HG03159 (cell line): ENCODE results near the gene SDF4.
"Not testable (repeated sequence)": the region's sequence is repeated elsewhere in the genome, so short reads cannot be mapped to it uniquely, and the experiment has no call there.

Experiments used
- ATAC-seq: cut with Tn5 transposase; IDR thresholded peaks from one replicate; pipeline ENCODE4 v1.9.1; 2021; ENCODE audit warnings: mild to moderate bottlenecking, moderate library complexity; ENCODE audit not compliant: unreplicated experiment

SDF4 gene

GRCh38 chr1:1259951-1260600 lies 28.3 kb upstream of the SDF4 start:
- no peak for ATAC-seq

- no peak for ATAC-seq
These were observed 27.7 kb upstream of the SDF4 start for GRCh38 chr1:1259540-1259939.

- ATAC-seq = no peak
These were observed 27.3 kb upstream of the SDF4 start for GRCh38 chr1:1259119-1259488.

- ATAC-seq = no peak
These were observed 25.4 kb upstream of the SDF4 start for GRCh38 chr1:1256956-1257871.

- ATAC-seq = no peak
These were observed 23.8 kb upstream of the SDF4 start for GRCh38 chr1:1255611-1256010.

- no peak for ATAC-seq
These were observed 23.3 kb upstream of the SDF4 start for GRCh38 chr1:1255078-1255477.

GRCh38 chr1:1254667-1254998 lies 22.8 kb upstream of the SDF4 start:
- no peak for ATAC-seq

GRCh38 chr1:1253972-1254666 lies 22.3 kb upstream of the SDF4 start:
- no peak for ATAC-seq

- no peak for ATAC-seq
These were observed 21.5 kb upstream of the SDF4 start for GRCh38 chr1:1253314-1253713.

- ATAC-seq = no peak
These were observed 19.0 kb upstream of the SDF4 start for GRCh38 chr1:1250786-1251284.

GRCh38 chr1:1248009-1248913 lies 16.5 kb upstream of the SDF4 start:
- ATAC-seq = not testable (repeated sequence)

GRCh38 chr1:1247341-1247913 lies 15.6 kb upstream of the SDF4 start:
- no peak for ATAC-seq

- ATAC-seq = no peak
These were observed 15.0 kb upstream of the SDF4 start, which contains the start of gene C1QTNF12 for GRCh38 chr1:1246577-1247340. Gene C1QTNF12 (minus strand): TSS chr1:1246722. CDS start chr1:1246690, 32 bp downstream.

- ATAC-seq = no peak
These were observed 14.2 kb upstream of the SDF4 start for GRCh38 chr1:1245817-1246576.

GRCh38 chr1:1245178-1245816 lies 13.5 kb upstream of the SDF4 start:
- no peak for ATAC-seq

- ATAC-seq = no peak
These were observed 12.5 kb upstream of the SDF4 start for GRCh38 chr1:1244192-1244811.

GRCh38 chr1:1243807-1244191 lies 12.0 kb upstream of the SDF4 start:
- ATAC-seq = no peak

GRCh38 chr1:1243266-1243660 lies 11.5 kb upstream of the SDF4 start:
- ATAC-seq = no peak
